ENCODE measurements around the gene JPH2.

JPH2 gene

GRCh38 chr20:44200371-44200770 is 13.4 kb upstream of the JPH2 start:
- Histone ChIP-seq H3K4me3 (replicated peaks; ENCODE audit: insufficient read depth, low read length) (no peak overlapping the region), H3K27ac (replicated peaks) (no peak overlapping the region), H3K27me3 (ENCODE audit: insufficient read depth, poor library complexity, severe bottlenecking) (no peaks in the 10 kb centered on the region)
- TF ChIP-seq GABPA (IDR thresholded peaks at IDR 0.05; ENCODE audit: low read depth) (no peak), REST (IDR thresholded peaks at IDR 0.05; ENCODE audit: insufficient replicate concordance, low read depth) (no peak), CTCF (IDR thresholded peaks at IDR 0.05; ENCODE audit: insufficient read depth, low read length) (no peak), POLR2AphosphoS5 (IDR thresholded peaks at IDR 0.05; ENCODE audit: low read depth) (no peak), SPI1 (IDR thresholded peaks at IDR 0.05; ENCODE audit: borderline replicate concordance, low read depth) (no peak)
- no peak for DNase-seq (ENCODE audit: low read depth in 1 of 2, low spot score in 1 of 2)

- Histone ChIP-seq H3K4me3 (replicated peaks; ENCODE audit: insufficient read depth, low read length) (no peak overlapping the region), H3K27ac (replicated peaks) (no peak overlapping the region), H3K27me3 (ENCODE audit: insufficient read depth, poor library complexity, severe bottlenecking) (no peaks in the 10 kb centered on the region)
- TF ChIP-seq SPI1 (IDR thresholded peaks at IDR 0.05; ENCODE audit: borderline replicate concordance, low read depth) (no peak), GABPA (IDR thresholded peaks at IDR 0.05; ENCODE audit: low read depth) (no peak), REST (IDR thresholded peaks at IDR 0.05; ENCODE audit: insufficient replicate concordance, low read depth) (no peak), POLR2AphosphoS5 (IDR thresholded peaks at IDR 0.05; ENCODE audit: low read depth) (no peak), CTCF (IDR thresholded peaks at IDR 0.05; ENCODE audit: insufficient read depth, low read length) (no peak)
- DNase-seq (ENCODE audit: low read depth in 1 of 2, low spot score in 1 of 2) = no peak
Observed at GRCh38 chr20:44199877-44200276, 12.9 kb upstream of the JPH2 start.

- Histone ChIP-seq H3K27me3 (ENCODE audit: insufficient read depth, poor library complexity, severe bottlenecking) (no peaks in the 10 kb centered on the region), H3K4me3 (replicated peaks; ENCODE audit: insufficient read depth, low read length) (no peak overlapping the region), H3K27ac (replicated peaks) (no peak overlapping the region)
- DNase-seq (ENCODE audit: low read depth in 1 of 2, low spot score in 1 of 2) = no peak
- TF ChIP-seq CTCF (IDR thresholded peaks at IDR 0.05; ENCODE audit: insufficient read depth, low read length) (no peak), REST (IDR thresholded peaks at IDR 0.05; ENCODE audit: insufficient replicate concordance, low read depth) (no peak), GABPA (IDR thresholded peaks at IDR 0.05; ENCODE audit: low read depth) (no peak)
Observed at GRCh38 chr20:44198872-44199271, 11.9 kb upstream of the JPH2 start.

Measured in HL-60 (cell line).